ENCODE data around the gene CENPC.

DNA sequence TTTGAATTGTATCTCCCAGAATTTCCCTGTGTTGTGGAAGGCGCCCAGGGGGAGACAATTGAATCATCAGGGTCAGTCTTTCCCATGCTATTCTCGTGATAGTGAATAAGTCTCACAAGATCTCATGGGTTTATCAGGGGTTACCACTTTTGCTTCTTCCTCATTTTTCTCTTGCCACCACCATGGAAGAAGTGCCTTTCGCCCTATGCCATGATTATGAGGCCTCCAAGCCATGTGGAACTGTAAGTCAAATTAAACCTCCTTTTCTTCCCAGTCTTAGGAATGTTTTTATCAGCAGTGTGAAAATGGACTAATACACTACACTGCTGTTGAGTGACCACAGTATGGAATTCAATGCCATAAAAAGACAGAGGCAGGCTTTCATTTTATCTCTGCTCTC lies 12.2 kb downstream of the CENPC start:
- TF ChIP-seq, protein P1, sequence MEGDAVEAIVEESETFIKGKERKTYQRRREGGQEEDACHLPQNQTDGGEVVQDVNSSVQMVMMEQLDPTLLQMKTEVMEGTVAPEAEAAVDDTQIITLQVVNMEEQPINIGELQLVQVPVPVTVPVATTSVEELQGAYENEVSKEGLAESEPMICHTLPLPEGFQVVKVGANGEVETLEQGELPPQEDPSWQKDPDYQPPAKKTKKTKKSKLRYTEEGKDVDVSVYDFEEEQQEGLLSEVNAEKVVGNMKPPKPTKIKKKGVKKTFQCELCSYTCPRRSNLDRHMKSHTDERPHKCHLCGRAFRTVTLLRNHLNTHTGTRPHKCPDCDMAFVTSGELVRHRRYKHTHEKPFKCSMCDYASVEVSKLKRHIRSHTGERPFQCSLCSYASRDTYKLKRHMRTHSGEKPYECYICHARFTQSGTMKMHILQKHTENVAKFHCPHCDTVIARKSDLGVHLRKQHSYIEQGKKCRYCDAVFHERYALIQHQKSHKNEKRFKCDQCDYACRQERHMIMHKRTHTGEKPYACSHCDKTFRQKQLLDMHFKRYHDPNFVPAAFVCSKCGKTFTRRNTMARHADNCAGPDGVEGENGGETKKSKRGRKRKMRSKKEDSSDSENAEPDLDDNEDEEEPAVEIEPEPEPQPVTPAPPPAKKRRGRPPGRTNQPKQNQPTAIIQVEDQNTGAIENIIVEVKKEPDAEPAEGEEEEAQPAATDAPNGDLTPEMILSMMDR (IDR thresholded peaks at IDR 0.05; ENCODE audit: low read depth, low read length), result no peak
- no peak for TF ChIP-seq EZH2phosphoT487 (IDR thresholded peaks at IDR 0.05; ENCODE audit: low read depth)

Data from OCI-LY3 (cell line).